ENCODE results near the gene PCDHGA10.
A peak's percentile ranks its signal among the peaks of the same experiment; 100 is the strongest.
"Not testable (repeated sequence)": the region's sequence is repeated elsewhere in the genome, so short reads cannot be mapped to it uniquely, and the experiment has no call there.

Gene PCDHGA10

DNA sequence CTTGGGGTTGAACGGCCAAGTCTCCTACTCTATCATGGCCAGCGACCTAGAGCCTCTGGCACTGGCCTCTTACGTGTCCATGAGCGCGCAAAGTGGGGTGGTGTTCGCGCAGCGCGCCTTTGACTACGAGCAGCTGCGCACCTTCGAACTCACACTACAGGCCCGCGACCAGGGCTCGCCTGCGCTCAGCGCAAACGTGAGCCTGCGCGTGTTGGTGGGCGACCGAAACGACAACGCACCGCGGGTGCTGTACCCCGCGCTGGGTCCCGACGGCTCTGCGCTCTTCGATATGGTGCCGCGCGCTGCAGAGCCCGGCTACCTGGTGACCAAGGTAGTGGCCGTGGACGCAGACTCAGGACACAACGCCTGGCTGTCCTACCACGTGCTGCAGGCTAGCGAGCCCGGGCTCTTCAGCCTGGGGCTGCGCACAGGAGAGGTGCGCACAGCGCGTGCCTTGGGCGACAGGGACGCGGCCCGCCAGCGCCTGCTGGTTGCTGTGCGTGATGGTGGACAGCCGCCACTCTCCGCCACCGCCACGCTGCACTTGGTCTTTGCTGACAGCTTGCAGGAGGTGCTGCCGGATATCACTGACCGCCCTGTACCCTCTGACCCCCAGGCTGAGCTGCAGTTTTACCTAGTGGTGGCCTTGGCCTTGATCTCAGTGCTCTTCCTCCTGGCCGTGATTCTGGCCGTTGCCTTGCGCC, 13.1 kb upstream of the PCDHGA10 start:
- no peaks in the 10 kb centered on the region for H3K4me1 ChIP-seq (ENCODE audit: control insufficient read depth, insufficient read depth, low read length)
- no peak overlapping the region for H3K9ac ChIP-seq (ENCODE audit: low read length)
- peak overlapping the region; percentile 36 for H3K4me3 ChIP-seq (ENCODE audit: low read length)
- H3K27ac ChIP-seq (ENCODE audit: low read depth, low read length), result no peak overlapping the region
- no peaks in the 10 kb centered on the region for H3K36me3 ChIP-seq (ENCODE audit: control insufficient read depth, insufficient read depth, low read length)
- H3K27me3 ChIP-seq (ENCODE audit: control insufficient read depth, insufficient read depth, low read length), result no peaks in the 10 kb centered on the region

GRCh38 chr5:141402553-141403243, 10.1 kb upstream of the PCDHGA10 start, which contains the start of gene PCDHGA9:
Gene PCDHGA9, plus strand, starts transcription at chr5:141402778. Its CDS starts 175 bp downstream, at chr5:141402953.
- no peak within 1 kb of the TSS for H3K27ac ChIP-seq (ENCODE audit: low read depth, low read length)
- H3K4me3 ChIP-seq (ENCODE audit: low read length), result peak within 1 kb of the TSS; percentile 40
- no peaks in the 10 kb centered on the region for H3K4me1 ChIP-seq (ENCODE audit: control insufficient read depth, insufficient read depth, low read length)
- H3K36me3 ChIP-seq (ENCODE audit: control insufficient read depth, insufficient read depth, low read length), result no peaks in the 10 kb centered on the region
- H3K27me3 ChIP-seq (ENCODE audit: control insufficient read depth, insufficient read depth, low read length), result no peaks in the 10 kb centered on the region
- no peak within 1 kb of the TSS for H3K9ac ChIP-seq (ENCODE audit: low read length)

DNA sequence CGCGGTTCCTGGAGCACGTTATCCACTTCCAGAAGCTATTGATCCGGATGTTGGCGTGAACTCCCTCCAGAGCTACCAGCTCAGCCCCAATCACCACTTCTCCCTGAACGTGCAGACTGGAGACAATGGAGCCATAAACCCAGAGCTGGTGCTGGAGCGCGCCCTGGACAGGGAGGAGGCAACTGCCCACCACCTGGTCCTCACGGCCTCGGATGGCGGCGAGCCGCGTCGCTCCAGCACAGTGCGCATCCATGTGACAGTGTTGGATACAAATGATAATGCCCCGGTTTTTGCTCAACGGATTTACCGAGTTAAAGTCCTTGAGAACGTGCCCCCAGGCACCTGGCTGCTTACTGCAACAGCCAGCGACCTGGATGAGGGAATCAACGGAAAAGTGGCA, 9.4 kb upstream of the PCDHGA10 start:
- Histone ChIP-seq H3K4me1 (ENCODE audit: control insufficient read depth, insufficient read depth, low read length) (no peaks in the 10 kb centered on the region), H3K27me3 (ENCODE audit: control insufficient read depth, insufficient read depth, low read length) (no peaks in the 10 kb centered on the region), H3K36me3 (ENCODE audit: control insufficient read depth, insufficient read depth, low read length) (no peaks in the 10 kb centered on the region), H3K4me3 (ENCODE audit: low read length) (peak overlapping the region; percentile 40), H3K9ac (ENCODE audit: low read length) (no peak overlapping the region), H3K27ac (ENCODE audit: low read depth, low read length) (no peak overlapping the region)

DNA sequence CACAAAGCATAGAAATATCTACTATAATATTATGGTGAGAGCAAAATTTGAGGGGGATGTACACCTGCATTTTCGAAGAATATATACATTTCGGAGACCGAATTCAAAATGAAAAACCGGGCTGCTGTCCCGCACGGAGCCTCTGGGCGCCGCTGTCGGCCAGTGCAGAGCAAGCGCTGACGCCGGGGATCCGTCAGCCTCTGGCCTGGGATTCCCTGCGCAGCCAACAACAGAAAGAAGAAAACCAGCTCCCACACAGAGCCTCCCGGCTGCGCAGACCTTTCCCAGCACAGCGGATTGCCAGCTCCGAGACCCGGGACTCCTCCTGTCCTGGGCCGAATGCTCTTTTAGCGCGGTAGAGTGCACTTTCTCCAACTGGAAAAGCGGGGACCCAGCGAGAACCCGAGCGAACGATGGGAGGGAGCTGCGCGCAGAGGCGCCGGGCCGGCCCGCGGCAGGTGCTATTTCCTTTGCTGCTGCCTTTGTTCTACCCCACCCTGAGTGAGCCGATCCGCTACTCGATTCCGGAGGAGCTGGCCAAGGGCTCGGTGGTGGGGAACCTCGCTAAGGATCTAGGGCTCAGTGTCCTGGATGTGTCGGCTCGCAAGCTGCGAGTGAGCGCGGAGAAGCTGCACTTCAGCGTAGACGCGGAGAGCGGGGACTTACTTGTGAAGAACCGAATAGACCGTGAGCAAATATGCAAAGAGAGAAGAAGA, 4.8 kb upstream of the PCDHGA10 start, which contains the start of gene PCDHGB6:
TSS of gene PCDHGB6 (plus strand) at position 232 of the 716 bp plus-strand sequence. CDS start at position 414, 182 bp downstream.
- H3K4me1 ChIP-seq (ENCODE audit: control insufficient read depth, insufficient read depth, low read length); H3K36me3 ChIP-seq (ENCODE audit: control insufficient read depth, insufficient read depth, low read length); H3K27ac ChIP-seq (ENCODE audit: low read depth, low read length); H3K27me3 ChIP-seq (ENCODE audit: control insufficient read depth, insufficient read depth, low read length); H3K9ac ChIP-seq (ENCODE audit: low read length): not testable (repeated sequence)
- H3K4me3 ChIP-seq (ENCODE audit: low read length), result peak within 1 kb of the TSS; percentile 45

DNA sequence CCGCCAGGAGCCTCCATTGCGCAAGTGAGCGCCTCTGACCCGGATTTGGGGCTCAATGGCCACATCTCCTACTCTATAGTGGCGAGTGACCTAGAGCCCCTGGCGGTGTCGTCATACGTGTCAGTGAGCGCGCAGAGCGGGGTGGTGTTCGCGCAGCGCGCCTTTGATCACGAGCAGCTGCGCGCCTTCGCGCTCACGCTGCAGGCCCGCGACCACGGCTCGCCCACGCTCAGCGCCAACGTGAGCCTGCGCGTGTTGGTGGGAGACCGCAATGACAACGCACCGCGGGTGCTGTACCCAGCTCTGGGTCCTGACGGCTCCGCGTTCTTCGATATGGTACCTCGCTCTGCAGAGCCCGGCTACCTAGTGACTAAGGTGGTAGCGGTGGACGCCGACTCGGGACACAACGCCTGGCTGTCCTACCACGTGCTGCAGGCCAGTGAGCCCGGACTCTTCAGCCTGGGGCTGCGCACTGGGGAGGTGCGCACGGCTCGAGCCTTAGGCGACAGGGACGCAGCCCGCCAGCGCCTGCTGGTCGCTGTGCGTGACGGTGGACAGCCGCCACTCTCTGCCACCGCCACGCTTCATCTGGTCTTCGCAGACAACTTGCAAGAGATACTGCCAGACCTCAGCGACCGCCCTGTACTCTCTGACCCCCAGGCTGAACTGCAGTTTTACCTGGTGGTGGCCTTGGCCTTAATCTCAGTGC, 3.0 kb upstream of the PCDHGA10 start:
- H3K27ac ChIP-seq (ENCODE audit: low read depth, low read length), result no peak overlapping the region
- peak overlapping the region; percentile 29 for H3K4me3 ChIP-seq (ENCODE audit: low read length)
- H3K36me3 ChIP-seq (ENCODE audit: control insufficient read depth, insufficient read depth, low read length), result peaks cover 5% of the 10 kb centered on the region
- no peaks in the 10 kb centered on the region for H3K4me1 ChIP-seq (ENCODE audit: control insufficient read depth, insufficient read depth, low read length)
- H3K9ac ChIP-seq (ENCODE audit: low read length), result no peak overlapping the region
- H3K27me3 ChIP-seq (ENCODE audit: control insufficient read depth, insufficient read depth, low read length), result peaks cover 5% of the 10 kb centered on the region

GRCh38 chr5:141411575-141411974, 1.2 kb upstream of the PCDHGA10 start:
- Histone ChIP-seq H3K27ac (ENCODE audit: low read depth, low read length) (no peak overlapping the region), H3K9ac (ENCODE audit: low read length) (no peak overlapping the region), H3K4me3 (ENCODE audit: low read length) (no peak overlapping the region), H3K4me1 (ENCODE audit: control insufficient read depth, insufficient read depth, low read length) (no peaks in the 10 kb centered on the region), H3K36me3 (ENCODE audit: control insufficient read depth, insufficient read depth, low read length) (peaks cover 5% of the 10 kb centered on the region), H3K27me3 (ENCODE audit: control insufficient read depth, insufficient read depth, low read length) (peaks cover 5% of the 10 kb centered on the region)

- peaks cover 5% of the 10 kb centered on the region for H3K36me3 ChIP-seq (ENCODE audit: control insufficient read depth, insufficient read depth, low read length)
- peaks cover 5% of the 10 kb centered on the region for H3K27me3 ChIP-seq (ENCODE audit: control insufficient read depth, insufficient read depth, low read length)
- peak overlapping the region; percentile 4 for H3K4me3 ChIP-seq (ENCODE audit: low read length)
- no peak overlapping the region for H3K27ac ChIP-seq (ENCODE audit: low read depth, low read length)
- no peak overlapping the region for H3K9ac ChIP-seq (ENCODE audit: low read length)
- no peaks in the 10 kb centered on the region for H3K4me1 ChIP-seq (ENCODE audit: control insufficient read depth, insufficient read depth, low read length)
Measured at GRCh38 chr5:141413540-141414069, 818 bp downstream of the PCDHGA10 start.

GRCh38 chr5:141414548-141415274, 1.9 kb downstream of the PCDHGA10 start:
- not testable (repeated sequence) for H3K4me1 ChIP-seq (ENCODE audit: control insufficient read depth, insufficient read depth, low read length); H3K27ac ChIP-seq (ENCODE audit: low read depth, low read length); H3K4me3 ChIP-seq (ENCODE audit: low read length); H3K27me3 ChIP-seq (ENCODE audit: control insufficient read depth, insufficient read depth, low read length); H3K36me3 ChIP-seq (ENCODE audit: control insufficient read depth, insufficient read depth, low read length); H3K9ac ChIP-seq (ENCODE audit: low read length)

GRCh38 chr5:141415275-141415618, 2.5 kb downstream of the PCDHGA10 start:
- H3K9ac ChIP-seq (ENCODE audit: low read length); H3K4me3 ChIP-seq (ENCODE audit: low read length); H3K36me3 ChIP-seq (ENCODE audit: control insufficient read depth, insufficient read depth, low read length); H3K27me3 ChIP-seq (ENCODE audit: control insufficient read depth, insufficient read depth, low read length); H3K27ac ChIP-seq (ENCODE audit: low read depth, low read length); H3K4me1 ChIP-seq (ENCODE audit: control insufficient read depth, insufficient read depth, low read length): not testable (repeated sequence)

GRCh38 chr5:141417494-141418172, 4.8 kb downstream of the PCDHGA10 start, which contains the start of gene PCDHGB7:
Gene PCDHGB7, plus strand, starts transcription at chr5:141417677. Its CDS starts 183 bp downstream, at chr5:141417860.
- H3K36me3 ChIP-seq (ENCODE audit: control insufficient read depth, insufficient read depth, low read length); H3K27ac ChIP-seq (ENCODE audit: low read depth, low read length); H3K27me3 ChIP-seq (ENCODE audit: control insufficient read depth, insufficient read depth, low read length); H3K9ac ChIP-seq (ENCODE audit: low read length); H3K4me1 ChIP-seq (ENCODE audit: control insufficient read depth, insufficient read depth, low read length): not testable (repeated sequence)
- H3K4me3 ChIP-seq (ENCODE audit: low read length), result peak within 1 kb of the TSS; percentile 57

Measured in rectal smooth muscle tissue (tissue), 1 donor.